Left ventricle myocardium inferior (tissue), 1 donor: ENCODE measurements around the gene AP2B1. TPM values are rescaled to one million over a fixed set of nuclear protein-coding genes. Genes with fewer than 3 reads are reported as not detected.

ENCODE experiments used
- DNase-seq: peaks from one replicate; pipeline ENCODE4 v3.0.0-alpha.2; 2020
- H3K27ac ChIP-seq: fragments of 200-600 bp; replicated peaks from 2 replicates; pipeline ENCODE4 v1.8.0; 2021
- H3K27me3 ChIP-seq: fragments of 200-600 bp; 2 replicates; pipeline ENCODE4 v1.8.0; 2021; ENCODE audit warnings: low read depth
- H3K36me3 ChIP-seq: fragments of 200-600 bp; 2 replicates; pipeline ENCODE4 v1.8.0; 2021
- H3K4me1 ChIP-seq: fragments of 200-600 bp; 2 replicates; pipeline ENCODE4 v1.8.0; 2021
- H3K4me3 ChIP-seq: fragments of 200-600 bp; 2 replicates; pipeline ENCODE4 v1.8.0; 2021; ENCODE audit warnings: mild to moderate bottlenecking, moderate library complexity
- H3K9me3 ChIP-seq: fragments of 200-600 bp; replicated peaks from 2 replicates; pipeline ENCODE4 v1.8.0; 2021
- CTCF ChIP-seq: fragments of 200-600 bp; IDR thresholded peaks from 2 replicates; pipeline ENCODE4 v1.8.0; 2021; ENCODE audit warnings: antibody characterized with exemption, mild to moderate bottlenecking, borderline replicate concordance
- intact Hi-C: fragments of 100-400 bp; cut with micrococcal nuclease; formaldehyde crosslinking; loops from one replicate; pipeline ENCODE4 v1.11.0; 2022
- total RNA-seq: library from RNA; stranded (reverse); fragmentation: NEBNext Ultra II Directional; extraction: Animal tissue kit (Norgen Biotek cat#: 25700); gene quantifications from one replicate; pipeline ENCODE4 v1.2.1, GENCODE V29; 2021
- donor health status: DM: no; HTN: yes; CAD: no; lungs with severe emphysema.

Gene AP2B1
- total RNA-seq, 1 donor from 2014 or later: 113 TPM

DNA sequence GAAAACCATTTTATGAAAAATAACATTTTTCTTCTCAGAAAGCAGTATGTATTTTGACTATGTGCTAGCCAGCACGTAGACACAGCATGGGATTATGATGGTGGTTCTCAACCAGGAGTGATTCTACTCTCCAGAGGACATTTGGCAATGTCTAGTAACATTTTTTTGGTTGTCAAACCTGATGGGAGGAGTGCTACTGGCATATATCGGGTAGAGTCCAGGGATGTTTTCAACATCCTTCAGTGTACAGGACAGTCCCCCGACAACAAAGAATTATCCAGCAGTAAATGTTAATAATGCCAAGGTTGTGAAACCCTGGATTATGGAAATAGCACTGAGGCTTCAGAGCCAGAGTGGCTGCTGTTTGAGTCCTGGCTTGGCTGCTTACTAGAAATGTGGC, 27.7 kb downstream of the AP2B1 start:
- DNase-seq: no peak
- Histone ChIP-seq H3K36me3 (peaks cover 25% of the 10 kb centered on the region), H3K27ac (peak overlapping the region; percentile 7), H3K4me1 (peaks cover 40% of the 10 kb centered on the region), H3K9me3 (no peaks in the 10 kb centered on the region), H3K4me3 (no peak overlapping the region), H3K27me3 (no peaks in the 10 kb centered on the region)
- no peak for TF ChIP-seq CTCF
- intact Hi-C loops: loop anchor here (5.0 kb wide), 1 partner anchor 132 kb away; no protein-coding TSS in a partner anchor

DNA sequence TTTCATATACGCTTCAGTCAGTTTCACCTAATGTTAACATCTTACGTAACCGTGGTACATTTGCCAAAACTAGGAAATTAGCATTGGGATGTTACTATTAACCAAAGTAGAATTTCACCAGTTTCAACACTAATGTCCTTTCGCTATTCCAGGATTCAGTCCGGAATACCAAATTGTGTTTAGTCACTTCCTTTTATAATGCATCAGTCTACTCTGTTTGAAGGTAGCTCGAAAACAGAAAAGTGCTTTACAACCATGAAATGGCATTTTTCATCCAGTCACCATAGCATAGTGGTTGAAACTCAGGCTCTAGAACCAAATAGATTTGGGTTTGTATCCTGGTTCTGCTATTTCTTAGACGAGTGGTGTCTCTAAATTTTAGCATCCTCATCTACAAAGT, 29.4 kb downstream of the AP2B1 start:
- Histone ChIP-seq H3K4me1 (peaks cover 50% of the 10 kb centered on the region), H3K9me3 (no peaks in the 10 kb centered on the region), H3K27ac (peak overlapping the region; percentile 47), H3K4me3 (no peak overlapping the region), H3K36me3 (peaks cover 7% of the 10 kb centered on the region), H3K27me3 (no peaks in the 10 kb centered on the region)
- no peak for TF ChIP-seq CTCF
- no peak for DNase-seq
- intact Hi-C loops: no loop called here

- Histone ChIP-seq H3K9me3 (no peaks in the 10 kb centered on the region), H3K36me3 (peaks cover 2% of the 10 kb centered on the region), H3K4me1 (peaks cover 54% of the 10 kb centered on the region), H3K27me3 (no peaks in the 10 kb centered on the region), H3K4me3 (no peak overlapping the region), H3K27ac (peak overlapping the region; percentile 47)
- TF ChIP-seq CTCF: no peak
- intact Hi-C loops: no loop called here
- DNase-seq: no peak
These were observed 30.4 kb downstream of the AP2B1 start for GRCh38 chr17:35617505-35617904.

GRCh38 chr17:35618628-35619027, 31.5 kb downstream of the AP2B1 start:
- Histone ChIP-seq H3K9me3 (no peaks in the 10 kb centered on the region), H3K4me1 (peaks cover 54% of the 10 kb centered on the region), H3K4me3 (no peak overlapping the region), H3K27me3 (no peaks in the 10 kb centered on the region), H3K36me3 (peaks cover 10% of the 10 kb centered on the region), H3K27ac (peak overlapping the region; percentile 47)
- intact Hi-C loops: no loop called here
- no peak for DNase-seq
- no peak for TF ChIP-seq CTCF

- no peak overlapping the region for H3K4me3 ChIP-seq
- no peaks in the 10 kb centered on the region for H3K27me3 ChIP-seq
- intact Hi-C loops: no loop called here
- H3K9me3 ChIP-seq: no peaks in the 10 kb centered on the region
- TF ChIP-seq CTCF: no peak
- peaks cover 37% of the 10 kb centered on the region for H3K36me3 ChIP-seq
- H3K27ac ChIP-seq: no peak overlapping the region
- no peak for DNase-seq
- H3K4me1 ChIP-seq: peaks cover 37% of the 10 kb centered on the region
These were observed 34.6 kb downstream of the AP2B1 start for GRCh38 chr17:35621768-35622167.

- Histone ChIP-seq H3K27me3 (no peaks in the 10 kb centered on the region), H3K27ac (no peak overlapping the region), H3K9me3 (no peaks in the 10 kb centered on the region), H3K4me1 (peaks cover 14% of the 10 kb centered on the region), H3K4me3 (no peak overlapping the region), H3K36me3 (peaks cover 86% of the 10 kb centered on the region)
- no peak for DNase-seq
- intact Hi-C loops: no loop called here
- TF ChIP-seq CTCF: no peak
These were observed 40.3 kb downstream of the AP2B1 start for GRCh38 chr17:35627417-35627816.
